Adrenal gland (tissue), 12 donors: ENCODE results near the gene TRIM40. TPM values are rescaled to one million over a fixed set of nuclear protein-coding genes. Genes with fewer than 3 reads are reported as not detected.
"Not testable (repeated sequence)": the region's sequence is repeated elsewhere in the genome, so short reads cannot be mapped to it uniquely, and the experiment has no call there.

Experiments
- DNase-seq, 7 donors: peaks; one replicate each; pipeline ENCODE4 v3.0.0-alpha.2; 2019 to 2020
- H3K27ac ChIP-seq, 5 donors: fragments of 200-600 bp; sonication (generic) in 4 of 5; 1 replicate in 3 of 5; 2 replicates in 2 of 5; pipeline versions ENCODE4 v1.5.1 to v1.8.0; 2016 to 2020; ENCODE audit warnings: mild to moderate bottlenecking in 1 of 5
- H3K27me3 ChIP-seq: fragments of 200-600 bp; 2 replicates; pipeline ENCODE4 v1.8.0; 2021
- H3K36me3 ChIP-seq, 2 donors: fragments of 200-600 bp; replicated peaks in 1 of 2; 1 replicate in 1 of 2; 2 replicates in 1 of 2; pipeline versions ENCODE4 v1.5.1 to v1.8.0; 2018 to 2022
- H3K4me1 ChIP-seq, 2 donors: fragments of 200-600 bp; replicated peaks in 1 of 2; 1 replicate in 1 of 2; 2 replicates in 1 of 2; pipeline versions ENCODE4 v1.5.1 to v1.8.0; 2018 to 2021
- H3K4me3 ChIP-seq, 4 donors: fragments of 200-600 bp; sonication (generic) in 3 of 4; one replicate each; pipeline ENCODE4 v1.5.1; 2016 to 2018
- H3K9me3 ChIP-seq, 3 donors: fragments of 200-600 bp; sonication (generic) in 1 of 3; replicated peaks in 1 of 3; 1 replicate in 2 of 3; 2 replicates in 1 of 3; pipeline versions ENCODE4 v1.5.1 to v1.8.0; 2016 to 2021
- POLR2A ChIP-seq, 2 donors: fragments of 450-650 bp; IDR thresholded peaks; one replicate each; pipeline ENCODE4 v1.6.1; 2017; ENCODE audit warnings: antibody characterized with exemption in 2 of 2, mild to moderate bottlenecking in 2 of 2, moderate library complexity in 1 of 2
- WGBS, 4 donors: extraction: QIAGEN DNeasy Blood & Tissue Kit in 2 of 4; methylation state at CpG; one replicate each; pipeline versions ENCODE4 v1.1.5 to v1.1.7; 2013 to 2017; 5-methylcytosine and 5-hydroxymethylcytosine counted together
- intact Hi-C, 2 donors: fragments of 100-400 bp; cut with DNase I; formaldehyde crosslinking; loops; one replicate each; pipeline versions ENCODE4 v1.14.1 to v1.15.0; 2022 to 2023
- polyA plus RNA-seq, 3 donors: library from polyadenylated mRNA; stranded (reverse); fragments of 200-250 nt in 2 of 3; fragments of 350-450 nt in 1 of 3; fragmentation: Illumina TruSeq in 1 of 3; extraction: RNeasy Lipid Tissue Mini Kit (QIAGEN cat#74804) in 1 of 3; gene quantifications; one replicate each; pipeline ENCODE4 v1.2.3, GENCODE V29; 2013 to 2014
- total RNA-seq, 9 donors: library from RNA; depleted of rRNA in 4 of 9; stranded (reverse); fragments of >200 nt in 4 of 9; fragments of 120-200 nt in 1 of 9; fragmentation: NEBNext Ultra II Directional in 1 of 9; extraction: Animal tissue kit (Norgen Biotek cat#: 25700) in 1 of 9; gene quantifications; one replicate each; pipeline versions ENCODE4 v1.1.0 to v1.2.4, GENCODE V29; 2013 to 2023
- TF ChIP-seq, protein P1 (sequence below), 6 experiments: fragments of 450-650 bp in 4 of 6; fragments of 200-600 bp in 2 of 6; sonication (generic) in 1 of 6; IDR thresholded peaks; 1 replicate in 5 of 6; 2 replicates in 1 of 6; pipeline versions ENCODE4 v1.5.1 to v1.8.0; 2016 to 2021; ENCODE audit warnings: antibody characterized with exemption in 6 of 6, mild to moderate bottlenecking in 2 of 6, moderate library complexity in 1 of 6
- donor health status: healthy with polysubstance abuse.
- donor health status: Bipolar disorder and iron deficiency.
- donor health status: DM: yes; HTN: yes; CAD: no.
- donor health status: DM: no; HTN: no; CAD: no.
- donor health status: DM: no; HTN: no; CAD: no.
- donor health status: DM: yes; HTN: yes; CAD: no.

TRIM40 gene
- total and polyA plus RNA-seq, 12 donors: 0.11 to 0.16 TPM; not detected in 10

DNA sequence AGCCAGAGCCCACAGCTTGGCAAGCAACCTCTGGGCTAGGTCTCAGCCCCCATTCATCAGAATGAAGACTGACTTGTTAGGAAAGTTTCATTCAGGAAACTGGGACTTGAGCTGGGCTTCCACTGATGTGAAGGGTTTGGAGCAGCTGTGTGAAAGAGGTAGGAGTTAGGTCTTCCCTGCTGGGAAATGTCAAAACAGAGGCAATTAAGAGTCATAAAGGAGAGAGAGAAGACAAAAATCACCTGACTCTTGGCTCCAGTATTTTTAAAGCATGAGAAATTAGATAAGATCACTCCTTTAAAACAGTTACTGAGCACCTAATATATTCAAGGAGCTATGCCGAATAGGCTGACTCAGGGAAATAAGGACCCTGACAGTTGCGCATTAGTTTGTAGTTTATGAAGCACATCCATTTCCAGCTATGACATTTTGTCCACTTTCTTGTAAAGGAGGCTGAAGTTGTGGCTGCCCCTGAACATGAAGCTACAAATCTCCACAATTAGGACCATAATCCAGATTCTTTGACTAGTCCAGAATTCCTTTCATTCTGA lies 3.9 kb upstream of the TRIM40 start:
- no peak for DNase-seq
- intact Hi-C loops: loop anchor here in 1 of 2 donors (5.0 kb wide), 1 partner anchor 285 kb away; no protein-coding TSS in a partner anchor
- H3K4me3 ChIP-seq: no peak overlapping the region
- H3K9me3 ChIP-seq: no peaks in the 10 kb centered on the region
- no peaks in the 10 kb centered on the region for H3K4me1 ChIP-seq
- WGBS, 4 donors: 57 to 72% (median 63%) methylated on average over 2 of the region's 2 CpGs
- H3K27ac ChIP-seq: no peak overlapping the region
- no peaks in the 10 kb centered on the region for H3K36me3 ChIP-seq
- H3K27me3 ChIP-seq: peaks cover 37% of the 10 kb centered on the region
- no peak for TF ChIP-seq POLR2A (IDR thresholded peaks at IDR 0.05)
- TF ChIP-seq, protein P1, sequence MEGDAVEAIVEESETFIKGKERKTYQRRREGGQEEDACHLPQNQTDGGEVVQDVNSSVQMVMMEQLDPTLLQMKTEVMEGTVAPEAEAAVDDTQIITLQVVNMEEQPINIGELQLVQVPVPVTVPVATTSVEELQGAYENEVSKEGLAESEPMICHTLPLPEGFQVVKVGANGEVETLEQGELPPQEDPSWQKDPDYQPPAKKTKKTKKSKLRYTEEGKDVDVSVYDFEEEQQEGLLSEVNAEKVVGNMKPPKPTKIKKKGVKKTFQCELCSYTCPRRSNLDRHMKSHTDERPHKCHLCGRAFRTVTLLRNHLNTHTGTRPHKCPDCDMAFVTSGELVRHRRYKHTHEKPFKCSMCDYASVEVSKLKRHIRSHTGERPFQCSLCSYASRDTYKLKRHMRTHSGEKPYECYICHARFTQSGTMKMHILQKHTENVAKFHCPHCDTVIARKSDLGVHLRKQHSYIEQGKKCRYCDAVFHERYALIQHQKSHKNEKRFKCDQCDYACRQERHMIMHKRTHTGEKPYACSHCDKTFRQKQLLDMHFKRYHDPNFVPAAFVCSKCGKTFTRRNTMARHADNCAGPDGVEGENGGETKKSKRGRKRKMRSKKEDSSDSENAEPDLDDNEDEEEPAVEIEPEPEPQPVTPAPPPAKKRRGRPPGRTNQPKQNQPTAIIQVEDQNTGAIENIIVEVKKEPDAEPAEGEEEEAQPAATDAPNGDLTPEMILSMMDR (IDR thresholded peaks at IDR 0.05): no peak

DNA sequence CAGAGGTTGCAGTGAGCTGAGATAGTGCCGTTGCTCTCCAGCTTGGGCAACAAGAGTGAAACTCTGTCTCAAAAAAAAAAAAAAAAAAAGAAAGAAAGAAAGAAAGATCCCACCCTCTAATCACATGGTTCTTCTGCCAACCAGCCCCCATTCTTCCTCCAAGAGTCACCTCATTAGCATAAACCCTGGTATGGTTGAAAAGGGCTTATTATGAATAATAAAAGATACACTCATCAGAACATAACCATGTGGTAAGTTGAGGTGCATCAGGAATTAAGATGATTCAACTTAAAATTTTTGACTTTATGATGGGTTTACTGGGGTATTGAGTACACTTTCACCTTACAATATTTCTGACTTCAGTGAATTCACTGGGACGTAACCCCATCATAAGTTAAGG lies 793 bp upstream of the TRIM40 start:
- intact Hi-C loops: no loop called here
- H3K27ac ChIP-seq: no peak overlapping the region
- no peaks in the 10 kb centered on the region for H3K9me3 ChIP-seq
- TF ChIP-seq, protein P1 (IDR thresholded peaks at IDR 0.05): no peak
- no peak for TF ChIP-seq POLR2A (IDR thresholded peaks at IDR 0.05)
- H3K27me3 ChIP-seq: peaks cover 6% of the 10 kb centered on the region
- H3K4me3 ChIP-seq: no peak overlapping the region
- no peak for DNase-seq
- 81 to 91% (median 82%) methylated on average over 2 of the region's 2 CpGs for WGBS, 4 donors
- no peaks in the 10 kb centered on the region for H3K36me3 ChIP-seq
- H3K4me1 ChIP-seq: no peaks in the 10 kb centered on the region

DNA sequence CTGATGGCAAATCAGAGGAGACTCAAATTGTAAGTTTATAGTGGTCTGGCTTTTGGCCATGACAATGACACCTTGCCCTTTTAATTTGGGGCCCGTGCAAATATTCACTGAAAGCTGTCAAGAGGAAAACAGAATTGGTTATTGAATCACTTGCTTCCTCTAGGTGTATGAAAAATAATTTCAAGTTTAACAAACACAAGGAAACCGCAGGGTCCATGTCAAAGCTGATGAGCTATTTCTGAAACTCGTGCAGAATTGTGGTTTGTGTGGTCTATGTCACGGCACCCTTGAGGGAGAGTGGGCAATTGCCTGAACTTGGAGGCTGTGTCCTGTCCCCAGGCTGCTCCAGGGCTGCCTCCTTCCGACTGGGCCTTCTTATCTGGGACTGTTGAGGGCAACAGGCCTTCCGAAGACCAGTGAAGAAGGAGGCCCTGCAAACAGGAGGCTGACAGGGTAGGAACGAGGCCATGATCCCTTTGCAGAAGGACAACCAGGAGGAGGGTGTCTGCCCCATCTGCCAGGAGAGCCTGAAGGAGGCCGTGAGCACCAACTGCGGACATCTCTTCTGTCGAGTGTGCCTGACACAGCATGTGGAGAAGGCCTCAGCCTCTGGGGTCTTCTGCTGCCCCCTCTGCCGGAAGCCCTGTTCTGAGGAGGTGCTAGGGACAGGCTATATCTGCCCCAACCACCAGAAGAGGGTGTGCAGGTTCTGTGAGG lies 788 bp downstream of the TRIM40 start:
- peaks cover 2% of the 10 kb centered on the region for H3K27me3 ChIP-seq
- intact Hi-C loops: no loop called here
- WGBS, 4 donors: 73 to 85% (median 74%) methylated on average over 7 to 11 of the region's 11 CpGs
- H3K27ac ChIP-seq: no peak overlapping the region
- TF ChIP-seq, protein P1 (IDR thresholded peaks at IDR 0.05): no peak
- no peak for TF ChIP-seq POLR2A (IDR thresholded peaks at IDR 0.05)
- H3K36me3 ChIP-seq: no peaks in the 10 kb centered on the region
- H3K4me3 ChIP-seq: no peak overlapping the region
- H3K4me1 ChIP-seq: no peaks in the 10 kb centered on the region
- no peak for DNase-seq
- H3K9me3 ChIP-seq: no peaks in the 10 kb centered on the region

DNA sequence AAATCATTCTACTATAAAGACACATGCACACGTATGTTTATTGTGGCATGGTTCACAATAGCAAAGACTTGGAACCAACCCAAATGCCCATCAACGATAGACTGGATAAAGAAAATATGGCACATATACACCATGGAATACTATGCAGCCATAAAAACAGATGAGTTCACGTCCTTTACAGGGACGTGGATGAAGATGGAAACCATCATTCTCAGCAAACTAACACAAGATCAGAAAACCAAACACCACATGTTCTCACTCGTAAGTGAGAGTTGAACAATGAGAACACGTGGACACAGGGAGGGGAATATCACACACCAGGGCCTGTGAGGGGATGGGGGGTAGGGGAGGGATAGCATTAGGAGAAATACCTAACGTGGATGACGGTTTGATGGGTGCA lies 4.3 kb downstream of the TRIM40 start:
- H3K4me1 ChIP-seq, H3K27ac ChIP-seq, DNase-seq, H3K9me3 ChIP-seq, H3K36me3 ChIP-seq, H3K4me3 ChIP-seq, intact Hi-C loops: not testable (repeated sequence)
- WGBS, 4 donors: 69 to 88% (median 82%) methylated on average over 8 of the region's 8 CpGs
- H3K27me3 ChIP-seq: peaks cover 11% of the 10 kb centered on the region

DNA sequence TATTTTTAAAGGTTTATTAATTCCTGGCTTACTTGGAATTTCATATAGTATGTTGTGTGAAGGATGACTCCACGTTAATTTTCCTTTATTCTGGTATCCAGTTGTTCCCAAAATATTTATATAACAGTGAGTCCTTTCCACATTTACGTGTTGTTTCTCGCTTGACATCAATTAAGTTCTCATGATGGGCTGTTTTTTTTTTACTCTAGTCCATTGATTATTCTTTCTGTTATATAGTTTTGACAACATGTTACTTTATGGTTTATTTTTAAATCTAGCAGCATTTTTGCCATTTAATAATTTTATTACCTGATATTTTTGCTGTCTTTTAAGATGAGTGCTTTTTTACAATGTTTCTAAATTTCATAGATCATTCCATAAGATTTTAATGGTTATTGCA lies 6.7 kb downstream of the TRIM40 start:
- H3K9me3 ChIP-seq: no peaks in the 10 kb centered on the region
- H3K27me3 ChIP-seq: peaks cover 11% of the 10 kb centered on the region
- H3K36me3 ChIP-seq: no peaks in the 10 kb centered on the region
- intact Hi-C loops: no loop called here
- no peak for DNase-seq
- H3K4me1 ChIP-seq: no peaks in the 10 kb centered on the region
- 68 to 73% (median 73%) methylated on average over 3 of the region's 3 CpGs for WGBS, 4 donors
- no peak overlapping the region for H3K27ac ChIP-seq
- H3K4me3 ChIP-seq: no peak overlapping the region
- TF ChIP-seq, protein P1 (IDR thresholded peaks at IDR 0.05): no peak
- no peak for TF ChIP-seq POLR2A (IDR thresholded peaks at IDR 0.05)
